GM19438 (cell line): ENCODE results near the gene LCORL.
"Not testable (repeated sequence)": the region's sequence is repeated elsewhere in the genome, so short reads cannot be mapped to it uniquely, and the experiment has no call there.

Source experiments
- ATAC-seq: cut with Tn5 transposase; IDR thresholded peaks from one replicate; pipeline ENCODE4 v1.9.1; 2021; ENCODE audit warnings: low read depth; ENCODE audit not compliant: unreplicated experiment

Gene LCORL

DNA sequence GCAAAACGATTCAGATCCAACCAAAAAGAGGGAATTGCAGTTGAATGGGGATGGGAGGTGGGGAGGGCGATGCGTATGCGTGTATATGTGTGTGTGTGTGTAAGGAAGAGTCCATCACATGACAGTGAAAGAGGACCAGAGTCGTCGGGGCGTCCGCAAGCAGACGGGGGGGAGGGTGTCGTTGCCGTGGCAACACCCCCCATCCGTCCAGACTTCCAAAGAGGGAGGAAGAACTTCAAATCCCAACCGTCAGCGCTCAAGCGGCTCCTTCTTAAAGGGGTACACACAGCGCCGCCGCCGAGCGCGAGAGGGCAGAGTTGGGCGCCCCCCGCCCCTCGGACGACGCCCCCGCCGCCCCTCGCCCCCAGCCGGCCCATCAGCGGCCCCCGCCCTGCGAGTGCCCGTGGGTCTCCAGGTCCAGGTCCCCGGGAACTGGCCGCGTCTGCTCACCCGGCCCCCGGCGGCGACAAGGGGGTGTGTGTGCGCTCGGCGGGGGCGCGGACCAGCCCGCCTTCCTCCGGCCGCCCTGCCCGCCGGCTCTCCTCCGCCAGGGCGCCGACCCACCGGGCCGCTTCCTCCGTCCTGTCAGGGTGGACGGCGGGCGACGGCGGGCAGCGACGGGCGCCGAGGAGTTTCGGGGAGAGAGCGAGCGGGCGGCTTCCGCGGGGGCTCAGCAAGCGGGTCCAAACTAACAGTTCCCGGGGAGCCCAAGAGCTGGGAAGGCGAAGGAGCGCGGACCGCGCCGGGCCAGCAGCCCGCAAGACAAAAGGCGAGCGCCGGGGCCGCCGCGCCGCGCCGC, 685 bp downstream of the LCORL start:
- peak; percentile 22 for ATAC-seq

DNA sequence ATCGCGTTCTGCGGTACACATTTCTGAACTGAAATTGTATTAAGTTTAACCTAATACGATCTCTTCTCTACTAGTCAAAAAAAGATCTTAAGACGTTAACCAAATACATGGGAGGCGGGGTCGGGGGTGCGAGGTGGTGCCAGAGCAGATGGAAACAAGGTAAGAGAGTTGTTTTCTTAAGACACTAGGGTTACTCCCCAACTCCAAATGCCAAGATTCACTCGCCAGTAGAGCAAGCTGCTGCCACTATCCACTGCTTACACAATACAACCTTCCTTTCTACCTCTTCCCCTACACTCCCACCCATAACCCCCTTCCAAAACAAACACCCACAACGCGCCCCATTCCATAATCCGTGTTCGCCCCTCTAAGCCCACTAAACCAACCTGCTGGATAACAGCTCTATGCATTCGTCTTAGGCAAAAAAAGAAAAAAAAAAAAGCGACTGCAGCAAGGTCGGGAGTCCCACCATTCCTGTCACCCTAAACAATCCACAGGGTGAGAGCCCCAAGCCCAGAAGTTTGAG, 1.3 kb downstream of the LCORL start:
- no peak for ATAC-seq

DNA sequence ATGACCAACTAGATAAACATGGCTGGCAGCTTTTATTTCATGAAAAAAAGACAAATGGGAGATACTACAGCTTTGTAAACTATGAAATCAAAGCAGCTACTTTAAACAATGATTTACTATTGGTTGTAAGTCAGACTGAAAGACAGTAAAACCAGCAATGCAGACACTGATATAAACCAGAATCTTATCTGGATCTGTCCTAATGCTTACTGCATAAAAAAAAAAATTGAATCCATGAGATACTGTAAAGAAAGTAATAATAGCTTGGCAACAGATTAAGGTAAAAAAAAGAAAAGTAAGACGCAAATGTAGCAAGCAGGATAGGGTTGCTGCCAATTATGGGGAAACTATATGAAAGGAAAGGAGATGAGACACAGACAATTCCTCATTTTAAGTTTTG, 7.3 kb downstream of the LCORL start:
- ATAC-seq = no peak

DNA sequence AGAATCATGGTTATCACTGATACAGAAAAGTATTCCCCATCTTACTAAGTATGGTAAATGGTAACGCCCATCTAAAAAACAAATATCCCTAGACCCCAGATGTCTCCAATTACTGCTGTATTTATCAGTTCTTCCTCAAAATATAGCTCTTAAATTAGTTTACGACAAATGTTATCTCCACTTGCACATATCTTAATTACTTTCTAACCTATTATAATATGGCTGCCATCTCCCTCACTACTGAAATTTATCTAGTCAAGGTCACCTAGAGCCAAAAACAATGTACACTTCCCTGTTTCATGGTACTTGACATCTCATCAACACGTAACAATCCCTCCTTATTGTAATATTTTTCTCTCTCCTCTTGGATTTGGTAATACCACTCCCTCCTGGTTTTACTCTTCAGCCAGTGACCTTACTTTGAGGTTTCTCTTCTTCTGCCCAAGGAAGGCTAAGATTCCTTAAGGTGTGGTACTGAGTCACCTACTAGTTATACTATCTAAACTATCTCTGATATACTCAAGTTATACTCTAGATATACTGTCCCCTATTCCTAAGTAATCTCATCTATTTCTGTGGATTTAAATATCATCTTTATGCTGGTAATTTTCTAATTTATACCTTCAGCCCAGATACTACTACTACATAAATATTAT, 8.6 kb downstream of the LCORL start:
- no peak for ATAC-seq

DNA sequence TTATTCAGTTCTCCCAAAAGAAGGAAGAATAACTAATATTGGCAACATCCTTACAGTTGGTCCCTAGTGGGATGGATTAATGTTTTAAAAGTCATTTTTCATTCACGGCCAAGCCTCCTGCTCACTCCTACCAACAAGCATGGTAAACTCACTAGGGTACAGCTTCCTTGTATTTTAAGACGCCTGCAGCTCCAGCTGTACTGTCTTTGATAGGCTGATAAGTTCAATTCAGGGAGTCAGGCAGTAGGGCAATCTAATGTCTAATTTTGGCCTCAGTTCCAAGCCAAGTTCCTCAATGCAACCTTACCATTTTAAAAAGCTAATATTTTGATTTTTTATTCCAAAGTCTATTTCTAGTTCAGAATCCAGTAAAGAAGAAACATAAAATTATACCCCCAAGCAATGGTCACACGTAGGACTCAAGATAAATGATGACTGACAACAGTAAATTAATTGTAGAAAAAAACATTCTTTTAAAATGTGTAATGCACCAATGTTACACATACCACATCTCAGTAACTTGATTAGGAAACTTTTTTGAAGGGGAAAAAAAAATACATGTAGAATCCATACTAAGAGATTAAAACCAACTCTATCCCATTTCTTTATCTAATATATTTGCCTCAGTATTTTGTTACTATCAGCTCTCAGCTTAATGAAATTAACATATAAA, 9.3 kb downstream of the LCORL start:
- no peak for ATAC-seq

DNA sequence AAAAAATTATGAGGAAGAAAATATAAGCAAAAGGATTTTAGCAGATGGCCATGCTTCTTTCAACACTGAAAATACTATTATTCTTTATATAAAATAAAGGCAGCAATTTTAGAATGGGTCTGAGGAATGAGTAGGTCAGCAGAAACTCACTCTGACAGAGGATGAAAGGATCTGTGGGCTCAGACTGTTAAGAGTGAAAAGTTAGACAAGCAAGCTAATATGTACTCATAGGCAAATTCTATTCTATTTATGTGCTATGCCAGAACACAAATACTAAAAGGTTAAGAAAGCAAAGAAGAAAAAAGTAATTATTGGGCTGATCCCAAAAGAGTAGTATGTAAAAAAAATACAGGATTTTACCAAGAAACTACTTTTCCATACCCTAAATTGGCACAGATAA, 13.9 kb downstream of the LCORL start:
- ATAC-seq = no peak

DNA sequence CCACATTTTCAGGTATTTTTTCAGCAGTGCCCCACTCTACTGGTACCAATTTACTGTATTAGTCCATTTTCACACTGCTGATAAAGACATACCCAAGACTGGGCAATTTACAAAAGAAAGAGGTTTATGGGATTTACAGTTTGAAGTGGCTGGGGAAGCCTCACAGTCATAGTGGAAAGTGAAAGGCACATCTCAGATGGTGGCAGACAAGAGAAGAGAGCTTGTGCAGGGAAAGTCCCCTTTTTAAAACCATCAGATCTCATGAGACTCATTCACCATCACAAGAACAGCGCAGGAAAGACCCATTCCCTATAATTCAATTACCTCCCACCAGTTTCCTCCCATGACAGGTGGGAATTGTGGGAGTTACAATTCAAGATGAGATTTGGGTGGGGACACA, 15.1 kb downstream of the LCORL start:
- ATAC-seq = not testable (repeated sequence)

DNA sequence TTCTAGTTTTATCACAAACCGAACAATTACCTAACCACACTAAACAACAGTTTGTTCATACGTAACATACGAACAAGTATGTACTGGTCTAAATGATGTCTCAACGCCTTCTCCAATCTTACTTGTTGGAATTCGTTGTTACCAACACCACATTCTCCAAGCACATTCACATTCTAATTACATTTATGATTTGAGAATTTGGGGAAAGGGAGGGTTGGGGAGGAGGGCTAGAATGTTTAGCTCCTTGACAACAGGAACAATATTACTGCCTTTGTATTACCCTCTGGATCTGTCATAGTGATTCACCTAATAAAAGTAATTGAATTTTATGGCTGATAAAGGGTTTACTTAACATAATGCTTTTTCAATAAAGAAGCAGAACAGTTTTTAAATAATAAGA, 24.4 kb downstream of the LCORL start:
- ATAC-seq = no peak

DNA sequence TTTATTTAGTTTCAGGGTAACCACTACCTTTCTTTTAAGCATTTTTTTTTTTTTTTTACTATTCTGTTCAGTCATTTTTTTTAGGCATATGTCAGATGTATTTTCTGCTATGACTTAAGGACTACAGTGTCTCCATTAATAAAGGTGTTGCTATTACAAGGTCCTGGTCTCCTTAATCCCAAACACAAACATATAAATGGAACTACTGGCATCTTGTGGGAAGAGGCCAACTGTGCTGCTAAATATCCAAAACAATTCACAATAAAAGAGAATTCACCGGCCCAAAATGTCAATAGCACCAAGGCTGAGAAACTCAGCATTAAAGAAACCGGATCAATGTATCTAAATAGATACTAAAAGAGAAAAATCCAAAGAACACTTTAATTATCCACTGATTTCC, 26.4 kb downstream of the LCORL start:
- ATAC-seq = no peak

DNA sequence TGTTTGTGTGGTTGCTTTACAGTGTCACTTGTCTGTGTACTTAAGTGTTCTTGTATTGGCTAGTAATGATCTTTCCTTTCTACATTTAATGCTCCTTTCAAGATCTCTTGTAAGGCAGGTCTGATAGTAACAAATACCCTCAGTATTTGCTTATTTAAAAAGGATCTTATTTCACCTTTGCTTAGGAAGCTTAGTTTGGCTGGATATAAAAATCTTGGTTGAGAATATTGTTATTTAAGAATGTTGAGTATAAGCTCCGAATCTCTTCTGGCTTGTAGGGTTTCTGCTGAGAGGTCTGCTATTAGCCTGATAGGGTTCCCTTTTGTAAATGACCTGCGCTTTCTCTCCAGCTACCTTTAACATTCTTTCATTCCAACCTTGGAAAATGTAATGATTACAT, 35.7 kb downstream of the LCORL start:
- no peak for ATAC-seq

DNA sequence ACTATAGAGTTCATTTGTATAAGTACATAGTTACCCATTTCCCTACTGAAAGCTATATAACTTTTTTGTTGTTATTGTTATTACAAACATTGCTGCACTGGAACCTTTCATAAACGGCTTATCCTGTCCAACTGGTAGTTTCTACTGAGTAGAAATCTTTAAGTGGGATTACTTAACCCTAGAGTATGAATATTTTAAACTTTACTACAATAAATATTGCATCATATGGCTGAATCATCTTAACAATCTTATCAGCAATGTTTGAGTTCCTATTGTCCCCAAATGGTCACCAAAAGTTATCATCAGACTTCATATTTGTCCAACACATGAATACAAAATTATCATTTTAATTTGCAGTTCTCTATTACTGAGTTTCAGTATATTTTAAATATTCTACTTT, 40.5 kb downstream of the LCORL start:
- ATAC-seq = no peak

DNA sequence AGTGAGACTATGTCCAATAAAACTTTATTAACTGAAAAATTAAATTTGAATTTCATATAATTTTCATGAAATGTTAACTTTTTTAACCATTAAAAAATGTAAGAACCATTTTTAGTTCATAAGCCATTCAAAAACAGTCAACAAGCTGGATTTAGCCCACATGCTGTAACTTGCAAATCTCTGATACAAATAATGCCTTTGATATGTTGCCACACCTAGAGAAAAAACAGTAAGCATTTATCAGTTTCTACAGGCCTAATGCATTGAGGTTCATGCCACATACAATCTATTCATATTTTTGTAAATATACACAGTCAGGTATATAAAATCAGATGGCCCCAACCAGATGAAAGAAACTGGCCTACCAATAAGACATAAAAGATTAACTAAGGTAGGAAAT, 52.8 kb downstream of the LCORL start:
- no peak for ATAC-seq

DNA sequence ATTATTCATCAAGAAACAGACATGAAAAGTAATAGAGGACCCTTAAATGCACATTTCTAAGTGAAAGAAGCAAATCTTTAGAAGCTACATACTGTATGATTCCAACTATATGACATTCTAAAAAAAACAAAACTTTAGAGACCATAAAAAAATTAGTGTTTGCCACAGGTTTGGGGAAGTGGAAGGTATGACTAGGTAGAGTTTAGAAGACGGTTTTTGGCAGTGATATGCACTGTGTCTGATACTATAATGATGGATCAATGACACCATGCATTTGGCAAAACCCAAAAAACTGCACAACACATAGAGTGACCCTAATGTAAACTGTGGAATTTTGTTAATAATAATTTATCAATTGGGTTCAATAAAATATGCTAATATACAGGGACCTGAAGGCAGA, 54.5 kb downstream of the LCORL start:
- ATAC-seq = no peak

DNA sequence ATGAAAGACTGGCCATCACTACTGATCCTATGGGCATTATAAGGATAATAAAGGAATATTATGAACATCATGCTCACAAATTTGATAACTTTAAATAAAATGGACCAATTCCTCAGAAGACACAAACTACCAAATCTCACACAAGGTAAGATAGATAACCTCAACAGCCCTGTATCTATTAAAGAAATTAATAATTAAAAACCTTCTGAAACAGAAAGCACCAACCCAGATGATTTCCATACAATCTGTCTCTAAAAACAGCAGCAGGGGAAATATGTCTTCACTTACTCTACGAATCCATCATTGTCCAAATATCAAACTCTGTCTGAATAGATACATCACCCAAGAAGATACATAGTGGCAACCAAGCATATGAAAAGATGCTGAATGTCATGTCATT, 55.2 kb downstream of the LCORL start:
- no peak for ATAC-seq

DNA sequence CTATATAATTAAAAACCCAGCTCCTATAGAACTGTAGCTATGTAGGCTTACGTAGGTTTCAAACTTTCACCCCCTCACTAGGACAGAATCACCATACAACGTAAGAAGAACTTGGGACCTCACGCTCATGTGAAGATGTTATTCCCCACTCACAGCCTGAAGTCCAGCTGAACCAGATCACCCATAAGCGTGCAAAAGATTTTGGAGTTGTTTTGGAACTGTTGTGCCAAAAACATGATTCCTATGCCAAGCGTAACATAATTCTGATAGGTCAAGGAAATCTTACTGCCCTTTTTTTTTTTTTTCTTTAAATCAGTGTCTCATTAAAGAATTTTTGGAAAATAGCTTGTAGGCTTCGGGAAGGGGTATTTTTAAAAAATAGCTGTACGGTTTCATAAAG, 57.0 kb downstream of the LCORL start:
- ATAC-seq = no peak

DNA sequence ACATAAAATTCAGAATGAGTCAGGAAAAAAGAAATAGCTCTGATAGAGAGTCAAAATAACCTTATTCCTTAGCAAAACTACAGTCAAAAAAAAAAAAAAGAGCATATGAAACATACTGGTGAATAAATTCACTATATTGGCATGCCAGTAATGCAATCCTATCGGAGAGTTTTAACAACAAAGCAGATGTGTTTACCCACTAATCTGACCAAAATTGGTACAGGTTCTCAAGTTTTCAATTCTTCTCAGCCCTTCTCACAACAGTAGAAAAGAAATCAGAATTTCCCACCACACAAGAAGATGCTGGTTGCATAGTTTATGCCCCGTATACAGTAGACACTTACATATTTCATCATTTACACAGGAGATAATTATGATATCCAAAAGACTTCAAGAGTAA, 59.4 kb downstream of the LCORL start:
- no peak for ATAC-seq

DNA sequence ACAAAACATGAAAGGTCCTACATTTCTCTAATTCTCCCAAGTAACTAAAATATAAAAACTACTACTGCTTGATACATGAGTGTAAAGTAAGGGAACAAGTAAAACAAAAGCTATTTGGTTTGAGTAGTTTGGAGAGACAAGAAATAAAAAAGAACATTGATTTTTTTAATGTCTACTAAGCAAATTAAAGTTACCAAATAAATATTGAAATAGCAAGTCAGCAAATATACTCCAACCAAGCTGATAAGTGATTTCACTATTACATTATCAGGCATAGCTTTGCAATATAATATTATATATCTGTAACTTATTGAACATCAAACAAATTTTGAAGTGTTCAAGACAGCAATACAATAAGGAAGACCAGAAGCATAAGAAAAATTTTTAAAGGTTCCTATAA, 60.3 kb downstream of the LCORL start:
- ATAC-seq = no peak

DNA sequence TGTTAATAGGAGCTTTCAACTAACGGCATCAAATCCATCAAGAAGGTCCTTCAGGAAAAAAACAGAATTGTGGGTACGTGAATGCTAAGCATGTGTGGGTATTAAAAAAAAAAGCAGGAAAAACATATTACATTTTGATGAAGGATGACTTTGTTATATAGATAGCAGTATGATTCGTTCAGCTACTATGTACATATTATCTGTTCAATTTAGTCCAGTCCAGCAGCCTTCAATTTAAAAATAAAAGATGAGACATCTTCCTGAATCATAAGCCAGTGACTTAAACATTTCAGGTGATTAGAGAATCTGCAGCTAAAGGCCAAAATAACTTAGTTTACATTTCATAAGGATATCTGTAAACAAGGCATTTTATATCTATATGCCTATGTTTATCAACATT, 63.4 kb downstream of the LCORL start:
- no peak for ATAC-seq

DNA sequence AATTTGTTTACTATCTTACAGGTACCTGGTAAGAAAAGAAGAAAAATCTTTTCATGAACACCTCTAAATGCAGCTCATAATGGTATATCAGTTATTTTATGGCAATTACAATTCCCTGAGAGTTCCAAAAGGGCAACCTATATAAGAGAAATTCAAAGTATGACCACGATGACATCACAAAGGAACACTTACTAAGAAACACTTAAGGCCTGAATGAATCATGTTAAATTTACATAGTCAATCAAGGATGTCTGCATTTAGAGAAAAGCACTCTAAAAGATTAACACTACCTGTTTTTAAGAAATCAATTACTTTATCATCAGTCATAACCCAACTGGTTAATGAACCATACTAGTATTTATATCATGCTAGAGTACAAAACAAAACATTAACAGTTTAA, 63.9 kb downstream of the LCORL start:
- no peak for ATAC-seq

DNA sequence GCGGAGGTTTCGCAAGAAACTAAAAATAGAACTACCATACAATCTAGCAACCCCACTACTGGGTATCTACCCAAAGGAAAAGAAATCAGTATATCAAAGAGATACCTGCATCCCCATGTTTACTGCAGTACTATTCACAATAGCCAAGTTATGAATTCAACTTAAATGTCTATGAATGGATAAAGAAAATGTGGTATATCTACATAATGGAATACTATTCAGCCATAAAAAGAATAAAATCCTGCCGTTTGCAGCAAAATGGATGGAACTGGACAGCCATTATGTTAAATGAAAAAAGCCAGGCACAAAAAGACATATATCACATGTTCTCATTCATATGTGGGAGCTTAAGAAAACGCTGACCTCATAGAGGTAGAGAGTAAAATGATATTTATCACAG, 65.3 kb downstream of the LCORL start:
- no peak for ATAC-seq

DNA sequence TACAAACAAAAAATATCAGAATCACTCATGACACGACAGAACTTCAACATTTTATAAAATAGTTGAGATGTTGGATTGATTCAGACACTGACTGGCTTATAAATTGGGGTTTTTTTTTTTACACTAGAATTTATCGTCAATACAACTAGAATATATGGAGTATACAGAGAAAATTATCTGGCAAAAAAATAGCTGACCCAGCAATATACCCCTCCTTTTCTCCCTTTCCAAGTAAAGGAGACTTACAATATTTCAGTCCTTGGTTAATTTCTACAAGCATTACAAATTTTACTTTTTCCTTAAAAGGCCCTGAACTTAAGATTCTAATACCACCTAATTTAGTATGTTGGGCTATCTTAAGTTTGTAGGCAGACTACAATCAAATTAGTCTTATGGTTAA, 76.3 kb downstream of the LCORL start:
- no peak for ATAC-seq

DNA sequence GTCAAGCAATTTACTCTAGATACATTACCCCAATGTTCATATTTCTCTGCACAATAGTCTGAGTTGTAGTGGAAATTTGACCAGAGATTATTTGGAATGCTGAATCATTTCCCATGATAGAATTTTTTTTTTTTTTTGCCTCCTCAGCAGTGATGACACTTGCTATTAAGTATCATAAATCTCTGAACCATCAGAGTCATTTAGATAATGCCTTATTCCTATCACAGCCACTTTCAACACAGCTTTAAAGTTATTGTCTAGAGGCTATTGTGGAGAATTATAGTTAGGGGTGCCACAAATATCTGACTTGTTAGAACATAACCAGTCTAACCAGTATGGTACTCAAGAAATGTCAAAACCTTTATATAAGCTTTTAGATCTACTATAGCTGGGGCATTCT, 79.8 kb downstream of the LCORL start:
- ATAC-seq = no peak
